HG02885 (cell line): ENCODE measurements around the gene MAGEA10.

Experiments
- ATAC-seq: cut with Tn5 transposase; IDR thresholded peaks from one replicate; pipeline ENCODE4 v1.9.1; 2021; ENCODE audit warnings: mild to moderate bottlenecking; ENCODE audit not compliant: unreplicated experiment, poor library complexity

Gene MAGEA10

DNA sequence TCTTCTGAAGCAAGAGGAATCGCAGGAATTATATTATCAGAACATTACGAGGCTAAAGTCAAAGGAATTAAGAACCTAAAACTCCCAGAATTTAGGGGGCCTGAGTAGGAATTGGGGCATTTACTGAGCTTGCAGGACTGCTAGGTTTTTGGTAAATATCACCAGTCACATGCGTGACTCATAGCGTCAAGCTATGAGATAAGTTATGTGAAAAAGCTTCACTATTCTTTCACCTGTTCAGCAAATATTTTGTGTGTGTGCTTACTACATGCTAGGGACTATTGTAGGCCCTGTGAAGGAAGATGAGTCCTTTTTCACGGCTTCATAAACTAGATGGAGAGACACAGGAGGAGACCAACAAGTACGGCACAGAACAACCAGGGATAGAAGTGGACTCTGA lies 52.2 kb downstream of the MAGEA10 start:
- ATAC-seq: no peak
